LNCaP clone FGC (cell line): Measurements from ENCODE around the gene RASD2.
"Not testable (repeated sequence)": the region's sequence is repeated elsewhere in the genome, so short reads cannot be mapped to it uniquely, and the experiment has no call there.

ENCODE experiments used
- DNase-seq: peaks from one replicate; pipeline ENCODE4 v3.0.0-alpha.2; 2011; ENCODE audit warnings: low read depth
- H3K4me3 ChIP-seq: 2 replicates; pipeline ENCODE4 v1.5.1; 2011; ENCODE audit warnings: mild to moderate bottlenecking, low read depth, low read length, control low read depth
- CTCF ChIP-seq: IDR thresholded peaks from 2 replicates; pipeline ENCODE4 v1.5.1; 2012; ENCODE audit warnings: mild to moderate bottlenecking; ENCODE audit not compliant: control insufficient read depth, insufficient read depth; ENCODE audit errors: extremely low read depth

RASD2 gene

GRCh38 chr22:35502836-35503235 is 37.8 kb upstream of the RASD2 start:
- no peak for TF ChIP-seq CTCF
- DNase-seq = no peak
- no peak overlapping the region for H3K4me3 ChIP-seq

DNA sequence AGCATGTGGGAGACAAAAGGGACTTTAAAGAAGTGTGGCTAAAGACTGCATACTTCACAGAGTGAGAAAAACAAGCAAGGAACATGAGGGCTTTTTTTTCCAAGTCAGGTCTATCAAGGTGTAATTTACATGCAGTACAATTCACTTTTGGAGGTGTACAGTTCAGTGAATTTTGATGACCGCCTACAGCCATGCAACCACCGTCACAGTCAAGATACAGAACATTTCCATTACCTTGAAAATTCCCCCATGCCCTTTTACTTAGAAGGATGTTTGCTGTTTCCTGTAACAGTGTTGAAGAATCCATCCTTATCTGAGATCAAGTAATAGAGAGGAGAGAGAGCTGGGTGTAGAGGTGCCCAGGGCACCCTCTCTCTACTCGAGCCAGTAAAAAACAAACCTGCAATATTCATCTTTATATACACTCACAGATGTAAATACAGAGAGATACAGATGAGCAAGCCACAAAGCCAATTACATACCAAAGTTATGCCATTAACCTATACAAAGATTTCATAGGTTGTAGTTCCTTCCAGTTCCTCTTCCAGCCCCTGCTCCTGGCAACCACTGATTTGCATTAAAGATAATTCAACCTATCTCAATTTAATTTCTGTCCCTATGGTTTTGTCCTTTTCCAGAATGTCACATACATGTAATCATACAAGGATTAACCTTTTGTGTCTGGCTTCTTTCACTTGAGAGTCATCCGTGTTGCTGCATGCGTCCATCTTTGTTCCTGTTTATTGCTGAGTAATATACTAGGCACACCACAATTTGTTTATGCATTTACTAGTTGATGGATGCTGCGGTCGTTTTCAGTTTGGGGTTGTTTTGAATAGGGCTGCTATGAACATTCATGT is 35.0 kb upstream of the RASD2 start:
- no peak for TF ChIP-seq CTCF
- no peak for DNase-seq
- H3K4me3 ChIP-seq = no peak overlapping the region

- DNase-seq = no peak
- H3K4me3 ChIP-seq = no peak overlapping the region
- TF ChIP-seq CTCF = no peak
These were observed 34.4 kb upstream of the RASD2 start for GRCh38 chr22:35506259-35506570.

- not testable (repeated sequence) for DNase-seq, H3K4me3 ChIP-seq
These were observed 32.8 kb upstream of the RASD2 start for GRCh38 chr22:35507851-35508250.

- no peak for TF ChIP-seq CTCF
- DNase-seq = no peak
- no peak overlapping the region for H3K4me3 ChIP-seq
These were observed 31.2 kb upstream of the RASD2 start for GRCh38 chr22:35509451-35509850.

- no peak overlapping the region for H3K4me3 ChIP-seq
- no peak for TF ChIP-seq CTCF
- DNase-seq = no peak
These were observed 30.7 kb upstream of the RASD2 start for GRCh38 chr22:35509960-35510359.

DNA sequence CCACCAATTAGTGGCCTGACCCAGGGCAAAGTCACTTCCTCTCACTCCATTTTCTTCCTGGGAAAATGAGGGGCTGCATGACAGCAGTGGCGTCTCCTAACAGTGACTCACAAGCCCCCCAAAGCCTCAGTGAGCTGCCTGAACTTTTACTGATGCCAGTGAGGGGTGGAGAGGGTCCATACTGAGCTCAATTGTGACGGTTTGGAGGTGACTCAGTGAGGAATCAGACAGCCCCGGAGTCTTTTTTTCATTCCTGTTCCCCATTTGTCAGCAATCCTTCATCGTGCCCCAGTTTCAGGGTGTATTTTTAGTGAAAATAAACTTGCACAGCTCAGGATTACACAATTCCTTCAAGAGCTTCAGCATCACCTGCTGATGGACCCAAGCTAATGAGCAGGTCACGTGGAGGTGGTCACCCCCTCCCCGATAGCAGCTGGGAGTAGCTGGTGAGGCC is 30.1 kb upstream of the RASD2 start:
- H3K4me3 ChIP-seq = no peak overlapping the region
- no peak for DNase-seq
- no peak for TF ChIP-seq CTCF

GRCh38 chr22:35510951-35511350 is 29.7 kb upstream of the RASD2 start:
- no peak overlapping the region for H3K4me3 ChIP-seq
- TF ChIP-seq CTCF = no peak
- no peak for DNase-seq
